Measurements from ENCODE around the gene ITIH2.
A peak's percentile ranks its signal among the peaks of the same experiment; 100 is the strongest.
"Not testable (repeated sequence)": the region's sequence is repeated elsewhere in the genome, so short reads cannot be mapped to it uniquely, and the experiment has no call there.

ITIH2 gene

DNA sequence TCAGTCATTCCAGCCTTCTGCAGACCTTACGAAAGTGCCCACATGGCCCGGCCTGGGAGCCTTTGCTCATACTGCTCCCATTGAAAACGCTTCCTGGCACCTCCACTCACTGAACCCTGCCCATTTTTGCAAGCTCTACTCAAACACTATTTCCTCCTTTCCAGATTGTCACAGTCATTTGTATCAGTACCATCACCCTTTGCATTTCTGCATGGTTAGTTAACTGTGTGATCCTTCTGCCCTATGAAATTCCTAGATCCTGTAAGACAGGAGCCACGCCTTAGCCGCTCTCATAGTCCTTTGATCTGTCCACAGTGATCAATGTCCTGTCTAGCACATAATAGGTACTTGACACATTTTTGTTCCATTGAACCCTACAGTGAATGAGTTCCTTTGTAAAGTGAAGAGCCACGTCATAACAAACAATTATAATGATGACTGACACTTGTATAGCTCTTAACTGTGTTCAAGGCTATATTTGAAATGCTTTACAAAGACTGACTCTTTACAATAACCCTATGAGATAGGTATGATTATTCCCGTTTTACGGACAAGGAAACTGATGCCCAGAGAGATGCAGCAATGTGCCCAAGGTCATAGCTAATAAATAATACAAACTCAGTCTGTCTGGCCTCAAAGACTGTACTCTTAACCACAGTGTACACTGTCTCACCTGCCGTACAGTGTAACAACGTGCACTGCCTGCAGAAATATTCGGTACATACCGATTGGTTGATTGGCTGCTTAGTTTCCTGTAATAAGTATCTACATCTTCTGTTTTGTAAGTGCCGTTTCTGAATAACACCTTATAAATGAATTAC is 16.6 kb upstream of the ITIH2 start:
- no peak for DNase-seq (ENCODE audit: low read depth, low spot score)
- in situ Hi-C loops (cut with HindIII; ENCODE audit: low sequenced_read_pairs): no loop called here
- no peak overlapping the region for H3K4me3 ChIP-seq (ENCODE audit: low read depth, low read length)
- TF ChIP-seq, protein P1, sequence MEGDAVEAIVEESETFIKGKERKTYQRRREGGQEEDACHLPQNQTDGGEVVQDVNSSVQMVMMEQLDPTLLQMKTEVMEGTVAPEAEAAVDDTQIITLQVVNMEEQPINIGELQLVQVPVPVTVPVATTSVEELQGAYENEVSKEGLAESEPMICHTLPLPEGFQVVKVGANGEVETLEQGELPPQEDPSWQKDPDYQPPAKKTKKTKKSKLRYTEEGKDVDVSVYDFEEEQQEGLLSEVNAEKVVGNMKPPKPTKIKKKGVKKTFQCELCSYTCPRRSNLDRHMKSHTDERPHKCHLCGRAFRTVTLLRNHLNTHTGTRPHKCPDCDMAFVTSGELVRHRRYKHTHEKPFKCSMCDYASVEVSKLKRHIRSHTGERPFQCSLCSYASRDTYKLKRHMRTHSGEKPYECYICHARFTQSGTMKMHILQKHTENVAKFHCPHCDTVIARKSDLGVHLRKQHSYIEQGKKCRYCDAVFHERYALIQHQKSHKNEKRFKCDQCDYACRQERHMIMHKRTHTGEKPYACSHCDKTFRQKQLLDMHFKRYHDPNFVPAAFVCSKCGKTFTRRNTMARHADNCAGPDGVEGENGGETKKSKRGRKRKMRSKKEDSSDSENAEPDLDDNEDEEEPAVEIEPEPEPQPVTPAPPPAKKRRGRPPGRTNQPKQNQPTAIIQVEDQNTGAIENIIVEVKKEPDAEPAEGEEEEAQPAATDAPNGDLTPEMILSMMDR (IDR thresholded peaks at IDR 0.05; ENCODE audit: low read depth, low read length): no peak

DNA sequence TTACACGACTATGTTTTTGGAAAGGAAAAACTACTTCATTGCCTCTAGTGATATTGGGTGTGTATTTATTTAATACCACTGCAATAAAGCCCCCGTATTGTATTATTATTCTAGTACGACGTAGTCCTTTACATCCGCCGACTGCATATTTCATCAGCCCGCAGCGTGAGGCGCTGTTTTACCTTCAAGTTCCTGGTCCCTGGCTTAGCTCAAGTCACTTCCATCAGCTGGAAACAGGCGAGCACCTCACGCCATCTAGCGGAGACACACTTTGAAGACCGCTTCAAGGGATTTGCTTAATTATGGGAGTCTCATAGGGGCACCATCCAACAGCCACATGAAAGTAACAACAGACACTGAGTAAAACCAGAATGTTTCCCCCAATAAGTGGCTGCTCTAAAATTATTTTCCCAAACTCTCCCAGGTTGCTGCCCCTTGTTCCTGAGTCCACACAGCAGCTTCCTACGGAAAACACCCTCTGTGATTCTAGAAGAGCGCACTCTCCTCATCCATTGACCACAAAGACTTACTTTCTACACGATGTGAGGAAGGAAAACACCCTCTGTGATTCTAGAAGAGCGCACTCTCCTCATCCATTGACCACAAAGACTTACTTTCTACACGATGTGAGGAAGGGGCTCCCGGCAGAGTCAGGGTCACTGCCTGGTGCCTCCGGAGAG is 15.7 kb upstream of the ITIH2 start:
- DNase-seq (ENCODE audit: low read depth, low spot score): peak; percentile 89
- TF ChIP-seq, protein P1 (IDR thresholded peaks at IDR 0.05; ENCODE audit: low read depth, low read length): peak; percentile 86
- no peak overlapping the region for H3K4me3 ChIP-seq (ENCODE audit: low read depth, low read length)
- in situ Hi-C loops (cut with HindIII; ENCODE audit: low sequenced_read_pairs): no loop called here

DNA sequence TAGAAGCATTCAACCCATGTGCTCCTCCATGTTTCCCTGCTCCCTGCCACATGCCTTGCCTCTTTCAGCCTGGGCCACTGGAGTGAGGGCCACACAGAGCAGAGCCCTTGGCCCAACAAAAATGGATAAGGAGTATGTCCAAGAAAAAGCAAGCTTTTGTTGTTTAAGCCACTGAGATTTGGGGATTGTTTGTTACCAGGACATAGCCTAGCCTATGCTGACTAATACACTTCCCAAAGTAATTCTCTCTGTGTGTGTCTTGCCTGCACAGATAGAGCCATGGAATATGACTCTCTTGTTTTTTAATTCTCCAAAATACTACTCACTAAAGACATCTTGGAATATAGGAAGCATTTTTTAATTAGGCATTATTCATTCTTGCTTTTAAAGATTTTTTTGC is 13.5 kb upstream of the ITIH2 start:
- TF ChIP-seq, protein P1 (IDR thresholded peaks at IDR 0.05; ENCODE audit: low read depth, low read length): no peak
- DNase-seq (ENCODE audit: low read depth, low spot score): no peak
- H3K4me3 ChIP-seq (ENCODE audit: low read depth, low read length): no peak overlapping the region
- in situ Hi-C loops (cut with HindIII; ENCODE audit: low sequenced_read_pairs): no loop called here

DNA sequence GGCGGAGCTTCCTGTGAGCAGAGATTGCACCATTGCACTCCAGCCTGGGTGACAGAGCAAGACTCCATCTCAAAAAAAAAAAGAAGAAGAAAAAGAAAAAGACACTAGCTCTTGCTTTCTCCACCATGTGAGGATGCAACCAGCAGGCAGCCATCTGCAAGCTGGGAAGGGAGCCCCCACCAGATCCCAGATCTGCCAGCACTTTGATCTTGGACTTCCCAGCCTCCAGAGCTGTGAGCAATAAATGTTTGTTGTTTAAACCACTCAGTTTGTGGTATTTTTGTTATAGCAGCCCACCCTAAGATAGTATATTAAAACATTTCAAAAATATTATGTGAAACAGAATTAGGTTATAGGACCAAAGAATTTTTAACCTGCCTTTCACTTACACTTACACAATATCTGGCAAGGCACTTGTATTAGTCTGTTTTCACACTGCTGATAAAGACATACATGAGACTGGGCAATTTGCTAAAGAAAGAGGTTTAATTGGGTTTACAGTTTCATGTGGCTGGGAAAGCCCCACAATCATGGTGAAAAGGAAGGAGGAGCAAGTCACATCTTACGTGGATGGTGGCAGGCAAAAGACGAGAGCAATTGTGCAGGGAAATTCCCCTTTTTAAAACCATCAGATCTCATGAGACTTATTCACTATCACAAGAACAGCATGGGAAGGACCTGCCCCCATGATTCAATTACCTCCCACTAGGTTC is 12.1 kb upstream of the ITIH2 start:
- DNase-seq (ENCODE audit: low read depth, low spot score); in situ Hi-C loops (cut with HindIII; ENCODE audit: low sequenced_read_pairs); H3K4me3 ChIP-seq (ENCODE audit: low read depth, low read length): not testable (repeated sequence)

DNA sequence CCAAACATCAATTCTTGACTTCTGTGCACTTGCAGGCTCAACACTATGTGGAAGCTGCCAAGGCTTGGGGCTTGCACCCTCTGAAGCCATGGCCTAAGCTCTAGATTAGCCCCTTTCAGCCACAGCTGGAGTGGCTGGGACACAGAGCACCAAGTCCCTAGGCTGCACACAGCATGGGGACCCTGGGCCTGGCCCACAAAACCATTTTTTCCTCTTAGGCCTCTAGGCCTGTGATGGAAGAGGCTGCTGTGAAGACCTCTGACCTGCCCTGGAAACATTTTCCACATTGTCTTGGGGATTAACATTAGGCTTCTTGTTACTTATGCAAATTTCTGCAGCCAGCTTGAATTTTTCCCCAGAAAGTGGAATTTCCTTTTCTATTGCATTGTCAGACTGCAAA is 10.7 kb upstream of the ITIH2 start:
- DNase-seq (ENCODE audit: low read depth, low spot score); in situ Hi-C loops (cut with HindIII; ENCODE audit: low sequenced_read_pairs); H3K4me3 ChIP-seq (ENCODE audit: low read depth, low read length): not testable (repeated sequence)

DNA sequence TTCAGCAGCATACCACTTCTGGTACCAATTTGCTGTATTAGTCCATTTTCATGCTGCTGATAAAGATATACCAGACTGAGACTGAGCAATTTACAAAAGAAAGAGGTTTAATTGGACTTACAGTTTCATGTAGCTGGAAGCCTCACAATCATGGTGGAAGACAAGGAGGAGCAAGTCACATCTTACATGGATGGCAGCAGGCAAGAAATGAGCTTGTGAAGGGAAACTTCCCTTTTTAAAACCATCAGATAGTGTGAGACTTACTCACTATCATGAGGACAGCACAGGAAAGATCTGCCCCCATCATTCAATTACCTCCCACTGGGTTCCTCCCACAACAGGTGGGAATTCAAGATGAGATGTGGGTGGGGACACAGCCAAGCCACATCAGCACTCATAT is 9.9 kb upstream of the ITIH2 start:
- in situ Hi-C loops (cut with HindIII; ENCODE audit: low sequenced_read_pairs); H3K4me3 ChIP-seq (ENCODE audit: low read depth, low read length); DNase-seq (ENCODE audit: low read depth, low spot score): not testable (repeated sequence)

DNA sequence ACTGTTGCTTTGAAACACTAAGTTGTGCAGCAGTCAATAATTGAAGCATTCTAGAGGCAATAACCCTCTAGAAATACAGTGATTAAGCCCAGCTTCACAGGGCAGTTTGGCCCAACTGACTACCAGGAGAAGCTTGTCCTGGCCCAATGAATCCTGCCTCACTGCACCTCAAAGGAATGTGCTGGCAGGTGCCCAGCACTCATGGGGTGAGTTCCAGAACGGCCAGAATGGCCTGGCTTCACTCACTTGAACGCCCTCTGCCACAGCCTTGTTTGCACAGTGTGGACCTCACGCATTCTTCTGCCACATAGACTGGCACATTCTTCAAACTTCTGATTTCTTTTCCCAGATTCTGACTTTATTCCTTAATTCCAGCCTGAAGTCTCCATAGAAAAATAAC is 6.6 kb upstream of the ITIH2 start:
- TF ChIP-seq, protein P1 (IDR thresholded peaks at IDR 0.05; ENCODE audit: low read depth, low read length): no peak
- peak; percentile 4 for DNase-seq (ENCODE audit: low read depth, low spot score)
- H3K4me3 ChIP-seq (ENCODE audit: low read depth, low read length): no peak overlapping the region
- in situ Hi-C loops (cut with HindIII; ENCODE audit: low sequenced_read_pairs): no loop called here

DNA sequence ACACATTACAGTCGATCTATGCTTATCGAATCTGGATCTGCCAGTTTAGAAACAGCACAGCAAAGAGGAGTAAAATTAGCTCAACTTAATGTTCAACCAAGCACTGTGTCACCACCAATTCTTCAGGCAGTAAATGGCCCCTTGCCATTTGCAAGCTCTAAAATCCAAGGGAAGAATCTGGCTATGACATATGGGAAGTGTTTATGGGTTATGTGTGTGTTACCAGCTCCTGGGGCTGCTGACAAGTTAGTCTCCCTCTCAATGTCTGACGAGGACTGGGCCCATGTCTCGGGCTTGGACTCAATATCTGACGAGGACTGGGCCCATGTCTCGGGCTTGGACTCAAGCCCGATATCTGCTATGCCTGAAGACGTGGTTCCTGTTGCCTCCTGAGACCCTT is 5.7 kb upstream of the ITIH2 start:
- TF ChIP-seq, protein P1 (IDR thresholded peaks at IDR 0.05; ENCODE audit: low read depth, low read length): no peak
- no peak overlapping the region for H3K4me3 ChIP-seq (ENCODE audit: low read depth, low read length)
- DNase-seq (ENCODE audit: low read depth, low spot score): no peak
- in situ Hi-C loops (cut with HindIII; ENCODE audit: low sequenced_read_pairs): no loop called here
